Keratinocyte (primary cell): ENCODE measurements around the gene DISC1. TPM values are rescaled to one million over a fixed set of nuclear protein-coding genes. Genes with fewer than 3 reads are reported as not detected.

Source experiments
- DNase-seq: peaks from one replicate; pipeline ENCODE4 v3.0.0-alpha.2; 2011; ENCODE audit warnings: low read depth, missing footprints, low spot score
- FAIRE-seq: peaks from 2 replicates; lab custom pipeline; 2011; peaks lifted over from hg19 to GRCh38; lab: Jason Lieb, UNC
- H2AFZ ChIP-seq: 2 replicates; pipeline ENCODE4 v1.6.0; 2012; ENCODE audit warnings: low read length, control low read depth, inconsistent platforms; ENCODE audit not compliant: control insufficient read depth
- H3K27ac ChIP-seq: 2 replicates; pipeline ENCODE4 v1.5.1; 2011; ENCODE audit warnings: low read length; ENCODE audit not compliant: control insufficient read depth, insufficient read depth
- H3K27me3 ChIP-seq: 3 replicates; pipeline ENCODE4 v1.6.0; 2011; ENCODE audit warnings: low read length; ENCODE audit not compliant: control insufficient read depth, insufficient read depth; ENCODE audit errors: extremely low read depth
- H3K36me3 ChIP-seq, 2 experiments: 2 replicates in 1 of 2; 3 replicates in 1 of 2; pipeline ENCODE4 v1.5.1; 2011; ENCODE audit warnings: low read length in 2 of 2, mild to moderate bottlenecking in 1 of 2; ENCODE audit not compliant: control insufficient read depth in 2 of 2, insufficient read depth in 2 of 2; ENCODE audit errors: extremely low read depth in 1 of 2
- H3K4me1 ChIP-seq: 3 replicates; pipeline ENCODE4 v1.5.1; 2011; ENCODE audit warnings: low read length; ENCODE audit not compliant: control insufficient read depth, insufficient read depth; ENCODE audit errors: extremely low read depth
- H3K4me2 ChIP-seq: 3 replicates; pipeline ENCODE4 v1.6.0; 2011; ENCODE audit warnings: low read depth, low read length; ENCODE audit not compliant: control insufficient read depth, insufficient read depth; ENCODE audit errors: extremely low read depth
- H3K4me3 ChIP-seq, 3 experiments: fragments of 200-600 bp in 1 of 3; sonication (generic) in 1 of 3; 2 replicates in 2 of 3; 3 replicates in 1 of 3; pipeline ENCODE4 v1.5.1; 2011 to 2016; ENCODE audit warnings: low read length in 3 of 3, mild to moderate bottlenecking in 3 of 3, control low read depth in 2 of 3, inconsistent platforms in 1 of 3, low read depth in 1 of 3, mixed read lengths in 1 of 3, mixed run types in 1 of 3, moderate library complexity in 1 of 3; ENCODE audit not compliant: control insufficient read depth in 2 of 3, insufficient read depth in 2 of 3; ENCODE audit errors: extremely low read depth in 1 of 3
- H3K79me2 ChIP-seq: 2 replicates; pipeline ENCODE4 v1.6.0; 2012; ENCODE audit warnings: low read length; ENCODE audit not compliant: control insufficient read depth, insufficient read depth
- H3K9ac ChIP-seq: 3 replicates; pipeline ENCODE4 v1.6.0; 2011; ENCODE audit warnings: low read length; ENCODE audit not compliant: control insufficient read depth, insufficient read depth; ENCODE audit errors: extremely low read depth
- H3K9me1 ChIP-seq: 3 replicates; pipeline ENCODE4 v1.6.0; 2011; ENCODE audit warnings: low read length; ENCODE audit not compliant: control insufficient read depth, insufficient read depth; ENCODE audit errors: extremely low read depth
- H3K9me3 ChIP-seq: 2 replicates; pipeline ENCODE4 v1.5.1; 2012; ENCODE audit warnings: low read depth, low read length; ENCODE audit not compliant: control insufficient read depth
- H4K20me1 ChIP-seq: 3 replicates; pipeline ENCODE4 v1.6.0; 2011; ENCODE audit warnings: low read length; ENCODE audit not compliant: control insufficient read depth, insufficient read depth; ENCODE audit errors: extremely low read depth
- EZH2 ChIP-seq: IDR thresholded peaks from one replicate; pipeline ENCODE4 v1.6.1; 2012; ENCODE audit warnings: inconsistent platforms, mild to moderate bottlenecking, low read length, moderate library complexity
- dilution Hi-C: fragments of 300-500 bp; cut with MboI; formaldehyde crosslinking; loops from one replicate; pipeline ENCODE4 v1.7.0; 2020; ENCODE audit warnings: low sequenced_read_pairs; ENCODE audit not compliant: extremely low pct_ligation_motif_present
- polyA plus RNA-seq, 5 experiments: library from polyadenylated mRNA; depleted of rRNA in 3 of 5; stranded (reverse) in 3 of 5; stranded (forward) in 1 of 5; unstranded in 1 of 5; fragments of >200 nt; gene quantifications; 1 replicate in 1 of 5; 2 replicates in 3 of 5; 3 replicates in 1 of 5; pipeline versions ENCODE4 v1.2.1 to v1.2.3, GENCODE V29; 2011 to 2012; ENCODE audit warnings: missing spikeins in 2 of 5, low read depth in 1 of 5, low replicate concordance in 1 of 5
- TF ChIP-seq, protein P1 (sequence below), 3 experiments: IDR thresholded peaks in 1 of 3; conservative IDR thresholded peaks in 1 of 3; optimal IDR thresholded peaks in 1 of 3; 2 replicates in 2 of 3; 3 replicates in 1 of 3; pipeline versions ENCODE3 to v1.5.1; 2011; ENCODE audit warnings: low read length in 3 of 3, mild to moderate bottlenecking in 3 of 3, moderate library complexity in 2 of 3, control low read depth in 1 of 3, inconsistent platforms in 1 of 3; ENCODE audit not compliant: insufficient read depth in 2 of 3; ENCODE audit errors: extremely low read depth in 1 of 3

Gene DISC1
- polyA plus RNA-seq, 1 donor (not counting 4 experiments of a cell fraction or from before 2014, with no cell fraction given) = 0.47 TPM

DNA sequence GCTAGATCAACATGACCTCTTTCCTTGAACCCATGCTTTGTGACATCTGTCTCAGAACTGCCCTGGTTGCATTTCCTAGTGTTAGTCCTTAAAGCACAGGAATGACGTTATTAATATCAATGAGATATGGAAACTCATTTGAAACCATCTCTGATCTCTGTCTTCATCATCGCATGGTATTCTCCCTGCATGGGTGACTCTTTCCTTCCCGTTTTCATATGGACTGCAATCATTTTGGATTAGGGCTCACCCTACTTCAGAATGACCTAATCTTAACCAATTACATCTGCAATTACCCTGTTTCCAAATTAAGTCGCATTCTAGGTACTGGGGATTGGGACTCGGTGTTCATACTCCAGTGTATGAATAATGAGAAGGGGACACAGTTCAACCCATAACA lies 41.7 kb upstream of the DISC1 start:
- no peak for FAIRE-seq
- dilution Hi-C loops = no loop called here

DNA sequence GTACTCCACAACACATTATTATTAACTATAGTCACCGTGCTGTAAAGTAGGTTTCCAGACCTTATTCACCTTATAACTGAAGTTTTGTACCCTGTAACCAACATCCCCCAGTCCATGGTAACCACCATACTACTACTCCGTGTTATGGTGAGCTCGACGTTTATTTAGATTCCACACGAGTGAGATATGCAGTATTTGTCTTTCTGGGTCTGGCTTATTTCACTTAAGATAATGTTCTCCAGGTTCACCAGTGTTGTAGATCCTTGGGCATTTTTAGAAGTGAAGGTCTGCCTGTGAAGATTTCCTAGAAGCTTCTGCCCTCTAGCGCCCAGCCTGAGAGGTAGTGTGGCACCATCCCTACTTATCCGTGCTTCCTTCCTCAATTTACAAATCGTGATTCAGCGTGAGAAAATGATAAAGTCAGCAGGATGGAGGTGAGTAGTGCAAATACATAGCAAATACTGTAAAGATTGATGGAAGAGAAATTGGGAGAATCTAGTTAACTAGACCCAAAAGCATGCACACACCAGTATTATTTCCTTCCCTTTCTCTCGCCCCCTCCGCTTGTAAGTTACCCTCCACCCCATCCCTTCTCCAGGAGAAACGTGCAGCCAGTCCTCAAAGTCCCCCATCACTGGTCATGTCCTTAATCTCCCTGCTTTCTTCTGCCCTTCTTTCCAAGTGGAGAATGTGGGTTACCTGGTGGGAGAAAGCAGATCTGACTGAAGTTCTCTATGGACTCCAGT lies 36.0 kb upstream of the DISC1 start:
- DNase-seq = no peak
- dilution Hi-C loops = no loop called here
- H3K4me2 ChIP-seq = no peak overlapping the region
- no peaks in the 10 kb centered on the region for H3K9me1 ChIP-seq
- no peak overlapping the region for H3K9ac ChIP-seq
- no peak overlapping the region for H3K27ac ChIP-seq
- no peaks in the 10 kb centered on the region for H3K79me2 ChIP-seq
- H3K36me3 ChIP-seq = no peaks in the 10 kb centered on the region
- peak; percentile 60 for FAIRE-seq
- H3K4me1 ChIP-seq = no peaks in the 10 kb centered on the region
- H4K20me1 ChIP-seq = no peaks in the 10 kb centered on the region
- H3K4me3 ChIP-seq = no peak overlapping the region
- H2AFZ ChIP-seq = no peak overlapping the region
- no peaks in the 10 kb centered on the region for H3K9me3 ChIP-seq
- no peaks in the 10 kb centered on the region for H3K27me3 ChIP-seq
- TF ChIP-seq, protein P1, sequence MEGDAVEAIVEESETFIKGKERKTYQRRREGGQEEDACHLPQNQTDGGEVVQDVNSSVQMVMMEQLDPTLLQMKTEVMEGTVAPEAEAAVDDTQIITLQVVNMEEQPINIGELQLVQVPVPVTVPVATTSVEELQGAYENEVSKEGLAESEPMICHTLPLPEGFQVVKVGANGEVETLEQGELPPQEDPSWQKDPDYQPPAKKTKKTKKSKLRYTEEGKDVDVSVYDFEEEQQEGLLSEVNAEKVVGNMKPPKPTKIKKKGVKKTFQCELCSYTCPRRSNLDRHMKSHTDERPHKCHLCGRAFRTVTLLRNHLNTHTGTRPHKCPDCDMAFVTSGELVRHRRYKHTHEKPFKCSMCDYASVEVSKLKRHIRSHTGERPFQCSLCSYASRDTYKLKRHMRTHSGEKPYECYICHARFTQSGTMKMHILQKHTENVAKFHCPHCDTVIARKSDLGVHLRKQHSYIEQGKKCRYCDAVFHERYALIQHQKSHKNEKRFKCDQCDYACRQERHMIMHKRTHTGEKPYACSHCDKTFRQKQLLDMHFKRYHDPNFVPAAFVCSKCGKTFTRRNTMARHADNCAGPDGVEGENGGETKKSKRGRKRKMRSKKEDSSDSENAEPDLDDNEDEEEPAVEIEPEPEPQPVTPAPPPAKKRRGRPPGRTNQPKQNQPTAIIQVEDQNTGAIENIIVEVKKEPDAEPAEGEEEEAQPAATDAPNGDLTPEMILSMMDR (optimal IDR thresholded peaks at IDR 0.05 in 1 of 3, IDR thresholded peaks at IDR 0.05 in 1 of 3, conservative IDR thresholded peaks at IDR 0.05 in 1 of 3; ENCODE audit: extremely low read depth in 1 of 3, insufficient read depth in 2 of 3, low read length in 3 of 3) = peak; percentile 72 to 83 (median 74)
- no peak for TF ChIP-seq EZH2

More for the DNA sequence above, 41.7 kb upstream of the DISC1 start:
- DNase-seq = no peak
- H3K9me3 ChIP-seq = no peaks in the 10 kb centered on the region
- H3K79me2 ChIP-seq = no peaks in the 10 kb centered on the region
- no peaks in the 10 kb centered on the region for H4K20me1 ChIP-seq
- H3K4me2 ChIP-seq = no peak overlapping the region
- H3K9ac ChIP-seq = no peak overlapping the region
- H3K36me3 ChIP-seq = no peaks in the 10 kb centered on the region
- TF ChIP-seq, protein P1 (optimal IDR thresholded peaks at IDR 0.05 in 1 of 3, IDR thresholded peaks at IDR 0.05 in 1 of 3, conservative IDR thresholded peaks at IDR 0.05 in 1 of 3; ENCODE audit: extremely low read depth in 1 of 3, insufficient read depth in 2 of 3, low read length in 3 of 3) = no peak
- no peak for TF ChIP-seq EZH2
- H3K27ac ChIP-seq = no peak overlapping the region
- peaks cover 5% of the 10 kb centered on the region for H3K4me1 ChIP-seq
- H3K4me3 ChIP-seq = no peak overlapping the region
- no peaks in the 10 kb centered on the region for H3K27me3 ChIP-seq
- no peak overlapping the region for H2AFZ ChIP-seq
- H3K9me1 ChIP-seq = no peaks in the 10 kb centered on the region
